ENCODE data around the gene SLIT3.

The SLIT3 gene

GRCh38 chr5:169063316-169063953, 237.5 kb downstream of the SLIT3 start:
- no peaks in the 10 kb centered on the region for H3K36me3 ChIP-seq (ENCODE audit: insufficient read depth, low read length)
- H3K27me3 ChIP-seq (ENCODE audit: insufficient read depth, low read length, poor library complexity): peaks cover 27% of the 10 kb centered on the region
- TF ChIP-seq EZH2 (IDR thresholded peaks at IDR 0.05; ENCODE audit: borderline replicate concordance, low read depth, low read length, severe bottlenecking) (no peak), CTCF (IDR thresholded peaks at IDR 0.05; ENCODE audit: borderline replicate concordance, extremely low read depth, low read length, poor library complexity, severe bottlenecking) (no peak)
- no peak overlapping the region for H3K4me3 ChIP-seq (ENCODE audit: low read depth in 1 of 2, low read length in 2 of 2)
- H3K9me3 ChIP-seq (ENCODE audit: insufficient read depth, low read length, severe bottlenecking): no peaks in the 10 kb centered on the region
- H3K4me1 ChIP-seq (ENCODE audit: insufficient read depth, low read length): no peaks in the 10 kb centered on the region
- no peak overlapping the region for H2AFZ ChIP-seq (ENCODE audit: low read depth, low read length)
- ATAC-seq (ENCODE audit: insufficient read depth, low read depth) (no peak), DNase-seq (no peak)
- no peak overlapping the region for H3K27ac ChIP-seq (ENCODE audit: low read length)
- H4K20me1 ChIP-seq (ENCODE audit: insufficient read depth, low read length): no peaks in the 10 kb centered on the region
- no peak overlapping the region for H3K4me2 ChIP-seq (ENCODE audit: insufficient read depth, low read length)
- H3K79me2 ChIP-seq (ENCODE audit: insufficient read depth, low read length): no peaks in the 10 kb centered on the region
- H3K9ac ChIP-seq (ENCODE audit: low read depth, low read length): no peak overlapping the region

GRCh38 chr5:169062690-169063089, 238.2 kb downstream of the SLIT3 start:
- DNase-seq: no peak
- H3K4me3 ChIP-seq (ENCODE audit: low read depth in 1 of 2, low read length in 2 of 2): no peak overlapping the region
- no peak for TF ChIP-seq CTCF (IDR thresholded peaks at IDR 0.05; ENCODE audit: borderline replicate concordance, extremely low read depth, low read length, poor library complexity, severe bottlenecking)
- no peak for TF ChIP-seq EZH2 (IDR thresholded peaks at IDR 0.05; ENCODE audit: borderline replicate concordance, low read depth, low read length, severe bottlenecking)
- no peak overlapping the region for H3K4me2 ChIP-seq (ENCODE audit: insufficient read depth, low read length)
- no peak overlapping the region for H3K27ac ChIP-seq (ENCODE audit: low read length)
- ATAC-seq (ENCODE audit: insufficient read depth, low read depth): no peak
- no peaks in the 10 kb centered on the region for H4K20me1 ChIP-seq (ENCODE audit: insufficient read depth, low read length)
- H3K9ac ChIP-seq (ENCODE audit: low read depth, low read length): no peak overlapping the region
- no peaks in the 10 kb centered on the region for H3K9me3 ChIP-seq (ENCODE audit: insufficient read depth, low read length, severe bottlenecking)
- H2AFZ ChIP-seq (ENCODE audit: low read depth, low read length): no peak overlapping the region
- peaks cover 31% of the 10 kb centered on the region for H3K27me3 ChIP-seq (ENCODE audit: insufficient read depth, low read length, poor library complexity)
- H3K4me1 ChIP-seq (ENCODE audit: insufficient read depth, low read length): no peaks in the 10 kb centered on the region
- no peaks in the 10 kb centered on the region for H3K36me3 ChIP-seq (ENCODE audit: insufficient read depth, low read length)
- H3K79me2 ChIP-seq (ENCODE audit: insufficient read depth, low read length): no peaks in the 10 kb centered on the region

- no peak overlapping the region for H3K4me3 ChIP-seq (ENCODE audit: low read depth in 1 of 2, low read length in 2 of 2)
- H2AFZ ChIP-seq (ENCODE audit: low read depth, low read length): no peak overlapping the region
- H3K27ac ChIP-seq (ENCODE audit: low read length): no peak overlapping the region
- DNase-seq (no peak), ATAC-seq (ENCODE audit: insufficient read depth, low read depth) (no peak)
- H3K27me3 ChIP-seq (ENCODE audit: insufficient read depth, low read length, poor library complexity): peaks cover 18% of the 10 kb centered on the region
- no peak overlapping the region for H3K9ac ChIP-seq (ENCODE audit: low read depth, low read length)
- no peaks in the 10 kb centered on the region for H3K9me3 ChIP-seq (ENCODE audit: insufficient read depth, low read length, severe bottlenecking)
- H4K20me1 ChIP-seq (ENCODE audit: insufficient read depth, low read length): no peaks in the 10 kb centered on the region
- no peaks in the 10 kb centered on the region for H3K79me2 ChIP-seq (ENCODE audit: insufficient read depth, low read length)
- no peaks in the 10 kb centered on the region for H3K36me3 ChIP-seq (ENCODE audit: insufficient read depth, low read length)
- no peaks in the 10 kb centered on the region for H3K4me1 ChIP-seq (ENCODE audit: insufficient read depth, low read length)
- H3K4me2 ChIP-seq (ENCODE audit: insufficient read depth, low read length): no peak overlapping the region
- no peak for TF ChIP-seq EZH2 (IDR thresholded peaks at IDR 0.05; ENCODE audit: borderline replicate concordance, low read depth, low read length, severe bottlenecking)
- TF ChIP-seq CTCF (IDR thresholded peaks at IDR 0.05; ENCODE audit: borderline replicate concordance, extremely low read depth, low read length, poor library complexity, severe bottlenecking): no peak
Observed at GRCh38 chr5:169054506-169054905, 246.4 kb downstream of the SLIT3 start.

Measured in DND-41 (cell line).